Measurements from ENCODE around the gene POU2AF1.

The POU2AF1 gene

DNA sequence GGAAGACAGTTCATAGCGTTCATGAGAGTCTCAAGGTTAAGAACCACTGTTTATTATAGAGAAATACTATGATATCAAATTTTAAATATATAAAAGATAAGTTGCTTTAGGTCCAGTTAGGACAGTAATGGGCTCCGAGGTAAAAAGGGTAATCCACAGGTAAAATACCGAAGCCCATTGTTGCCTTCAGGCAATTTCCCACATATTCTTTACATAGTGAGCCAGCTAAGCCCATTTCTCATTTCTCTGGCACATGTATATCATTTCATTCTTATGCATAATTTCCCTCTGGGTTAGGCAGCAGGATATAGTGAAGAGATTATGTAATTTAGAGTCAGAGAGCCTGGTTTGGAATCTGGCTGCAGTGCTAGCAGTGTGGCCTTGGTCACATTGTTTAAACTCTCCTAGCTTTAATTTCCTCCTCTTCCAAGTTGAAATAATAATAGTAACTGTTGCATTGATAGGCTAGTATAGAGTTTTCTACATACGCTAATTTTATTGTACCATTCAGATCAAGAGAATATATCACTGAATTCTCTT is 7.6 kb upstream of the POU2AF1 start:
- DNase-seq (ENCODE audit: low spot score), result no peak

GRCh38 chr11:111384494-111384893 is 5.4 kb upstream of the POU2AF1 start:
- DNase-seq (ENCODE audit: low spot score), result no peak

GRCh38 chr11:111382451-111382850 is 3.4 kb upstream of the POU2AF1 start:
- no peak for DNase-seq (ENCODE audit: low spot score)

GRCh38 chr11:111379602-111380136 is 594 bp upstream of the POU2AF1 start:
- peak; percentile 85 for DNase-seq (ENCODE audit: low spot score)

GRCh38 chr11:111378185-111378860 is 752 bp downstream of the POU2AF1 start:
- no peak for DNase-seq (ENCODE audit: low spot score)

DNA sequence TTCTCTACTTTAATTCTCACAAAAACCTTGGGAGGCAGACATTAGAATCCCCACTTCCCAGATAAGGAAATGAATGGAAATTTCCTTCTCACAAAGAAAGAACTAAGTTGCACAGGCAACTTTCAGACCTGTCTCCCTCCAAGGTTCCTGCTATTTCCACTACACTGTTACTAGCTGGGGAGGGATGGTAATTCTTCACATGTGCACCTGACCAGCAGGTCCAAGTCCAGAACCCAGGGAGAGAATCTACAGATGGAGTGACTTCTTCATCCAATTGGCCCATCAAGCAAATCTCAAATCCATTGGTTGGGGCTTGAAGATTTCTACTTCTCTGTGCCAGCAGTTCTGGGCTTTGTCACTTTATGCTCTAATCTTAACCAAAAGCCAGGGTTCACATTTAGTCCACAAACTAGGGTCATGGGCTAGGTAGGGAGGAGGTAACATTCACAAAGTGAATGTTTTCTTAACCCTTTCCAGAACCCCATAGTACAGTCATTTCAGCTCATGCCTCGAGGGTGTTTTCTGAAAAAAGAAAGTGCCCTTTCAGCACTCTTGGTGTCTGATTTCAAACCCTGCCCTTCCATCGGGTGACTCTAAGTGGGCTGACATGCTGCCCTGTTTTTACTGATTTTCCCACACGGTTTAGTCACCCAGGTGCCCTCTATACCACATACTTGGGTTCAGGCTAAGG is 2.7 kb downstream of the POU2AF1 start:
- DNase-seq (ENCODE audit: low spot score), result no peak

GRCh38 chr11:111373590-111373989 is 5.5 kb downstream of the POU2AF1 start:
- no peak for DNase-seq (ENCODE audit: low spot score)

DNA sequence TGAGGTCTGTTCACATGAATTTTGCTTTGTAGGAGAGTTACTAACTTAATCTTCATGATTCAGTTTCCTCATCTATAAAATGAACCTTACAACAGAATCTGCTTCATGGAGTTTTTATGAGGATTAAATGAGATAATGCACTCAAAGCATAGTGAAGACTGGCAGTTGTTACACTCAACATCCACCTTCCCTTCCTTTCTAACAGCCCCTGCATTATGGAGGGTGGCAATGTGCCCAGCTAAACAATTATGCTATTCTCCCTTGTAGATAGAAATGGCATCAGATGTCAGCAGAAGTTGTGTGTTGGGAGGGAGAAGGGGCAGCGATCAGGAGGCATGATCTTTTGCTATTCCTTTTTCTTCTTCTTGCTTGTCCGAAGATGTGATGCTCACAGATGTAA is 6.5 kb downstream of the POU2AF1 start:
- no peak for DNase-seq (ENCODE audit: low spot score)

DNA sequence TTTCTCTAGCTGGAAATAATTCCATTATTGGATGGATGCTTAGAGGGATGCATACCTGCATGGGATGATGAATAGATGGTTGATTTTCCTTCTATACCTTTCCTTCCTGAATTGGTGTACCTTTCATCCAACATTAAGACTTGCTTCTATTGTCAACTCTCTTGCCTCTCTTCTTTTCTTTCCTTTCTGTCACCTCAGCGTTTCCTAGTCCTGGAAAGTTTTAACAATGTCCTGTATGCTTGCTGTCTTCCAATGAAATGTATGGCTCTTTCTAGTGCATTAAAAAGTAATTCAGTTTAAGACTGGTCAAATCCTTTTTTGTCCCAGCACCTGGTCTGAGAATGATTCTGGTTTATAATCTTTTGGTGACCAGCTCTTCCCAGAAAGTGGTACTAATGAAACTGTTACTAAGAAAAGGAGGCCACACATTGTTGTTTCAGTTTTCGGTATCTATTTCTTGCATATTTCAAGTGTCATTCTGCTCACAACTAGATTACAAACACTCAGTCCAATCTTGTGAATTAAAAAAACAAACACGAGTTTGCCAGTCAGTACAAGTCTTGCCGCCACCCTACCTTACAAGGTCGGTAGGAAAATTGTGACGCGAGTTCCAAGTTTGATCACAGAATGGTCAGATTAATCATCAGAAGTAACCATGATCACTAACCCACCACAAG is 8.0 kb downstream of the POU2AF1 start:
- DNase-seq (ENCODE audit: low spot score), result no peak

DNA sequence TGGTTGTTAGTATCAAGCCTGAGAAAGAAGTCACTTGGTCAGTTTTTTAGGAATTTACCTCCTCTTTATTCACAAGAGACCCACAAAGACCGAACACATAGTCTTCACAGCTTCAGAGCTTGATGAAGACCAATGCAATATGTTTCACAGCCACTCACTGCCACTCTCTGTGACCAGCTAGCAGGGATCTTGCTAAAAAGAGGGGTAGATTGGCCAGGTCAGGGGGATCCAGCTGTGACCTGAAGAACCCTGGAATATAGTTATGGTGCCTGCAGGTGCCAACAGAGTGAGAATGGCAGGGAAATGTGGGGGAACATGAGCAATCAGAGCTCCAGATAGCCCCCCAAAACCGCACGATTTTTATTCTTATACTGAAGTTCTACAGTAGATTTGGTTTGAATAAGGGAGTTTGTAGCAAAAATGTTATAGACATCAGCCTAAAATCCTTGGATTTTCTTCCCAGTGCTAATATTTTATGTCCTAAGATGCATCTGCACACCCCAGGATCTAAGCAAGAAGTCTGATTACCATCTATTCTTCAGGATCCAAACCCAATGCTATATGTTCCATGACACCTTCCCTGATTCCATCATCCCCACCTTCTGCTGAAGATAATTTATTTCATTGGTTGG is 8.7 kb downstream of the POU2AF1 start:
- no peak for DNase-seq (ENCODE audit: low spot score)

DNA sequence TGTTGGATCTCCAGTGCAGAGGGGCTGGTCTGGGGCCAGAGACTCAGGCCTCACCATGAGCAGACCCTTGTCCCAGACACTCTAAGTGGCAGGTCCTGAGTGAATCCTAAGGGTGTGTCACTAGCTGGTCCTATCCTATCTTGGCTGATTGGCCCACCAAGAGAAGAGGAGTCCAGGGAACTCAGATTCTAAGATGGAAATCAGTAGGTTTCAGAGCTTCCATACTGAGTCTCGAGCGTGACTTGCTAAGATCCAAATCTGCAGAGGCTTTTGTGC is 10.9 kb downstream of the POU2AF1 start:
- no peak for DNase-seq (ENCODE audit: low spot score)

- peak; percentile 46 for DNase-seq (ENCODE audit: low spot score)
Measured at GRCh38 chr11:111367411-111368284, 11.4 kb downstream of the POU2AF1 start.

DNA sequence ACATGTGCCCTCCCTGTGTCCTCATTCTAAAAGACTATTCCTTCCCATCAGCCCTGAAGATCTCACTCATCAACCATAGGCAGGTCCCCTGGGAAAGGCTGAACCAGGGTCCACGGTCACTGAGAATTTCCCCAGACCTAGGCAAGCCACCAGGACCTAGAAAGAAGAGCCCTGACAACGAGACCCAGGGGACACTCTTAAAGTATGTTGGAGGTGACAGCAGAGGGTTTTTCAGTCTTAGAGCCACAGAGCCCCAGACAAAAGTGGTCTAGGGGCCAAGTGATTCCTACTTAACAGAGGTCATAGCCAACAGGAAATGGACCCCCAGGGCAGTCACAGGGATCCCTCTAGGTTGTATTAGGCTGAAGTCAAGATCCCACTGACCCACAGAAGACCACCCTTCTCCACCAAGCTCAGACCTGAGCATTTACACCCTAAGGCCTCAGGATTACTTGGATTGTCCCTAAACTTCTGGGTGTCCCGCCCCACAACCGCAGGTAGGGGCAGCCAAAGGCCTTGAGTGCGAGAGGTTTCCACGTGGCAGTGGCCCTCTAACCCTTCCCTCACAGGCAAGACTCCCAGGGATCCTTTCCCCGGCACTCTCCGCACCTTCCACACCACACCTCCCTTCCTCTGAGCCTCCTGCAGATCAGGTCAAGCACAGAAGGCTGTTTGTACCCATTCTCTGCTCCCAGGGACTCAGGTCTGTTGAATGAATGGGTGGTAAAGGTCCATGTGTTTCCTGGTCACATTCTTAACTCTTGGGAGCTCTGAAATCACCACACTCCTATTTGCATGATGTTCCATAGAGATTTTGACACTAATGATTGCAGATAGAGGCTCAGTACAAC is 12.3 kb downstream of the POU2AF1 start:
- no peak for DNase-seq (ENCODE audit: low spot score)

DNA sequence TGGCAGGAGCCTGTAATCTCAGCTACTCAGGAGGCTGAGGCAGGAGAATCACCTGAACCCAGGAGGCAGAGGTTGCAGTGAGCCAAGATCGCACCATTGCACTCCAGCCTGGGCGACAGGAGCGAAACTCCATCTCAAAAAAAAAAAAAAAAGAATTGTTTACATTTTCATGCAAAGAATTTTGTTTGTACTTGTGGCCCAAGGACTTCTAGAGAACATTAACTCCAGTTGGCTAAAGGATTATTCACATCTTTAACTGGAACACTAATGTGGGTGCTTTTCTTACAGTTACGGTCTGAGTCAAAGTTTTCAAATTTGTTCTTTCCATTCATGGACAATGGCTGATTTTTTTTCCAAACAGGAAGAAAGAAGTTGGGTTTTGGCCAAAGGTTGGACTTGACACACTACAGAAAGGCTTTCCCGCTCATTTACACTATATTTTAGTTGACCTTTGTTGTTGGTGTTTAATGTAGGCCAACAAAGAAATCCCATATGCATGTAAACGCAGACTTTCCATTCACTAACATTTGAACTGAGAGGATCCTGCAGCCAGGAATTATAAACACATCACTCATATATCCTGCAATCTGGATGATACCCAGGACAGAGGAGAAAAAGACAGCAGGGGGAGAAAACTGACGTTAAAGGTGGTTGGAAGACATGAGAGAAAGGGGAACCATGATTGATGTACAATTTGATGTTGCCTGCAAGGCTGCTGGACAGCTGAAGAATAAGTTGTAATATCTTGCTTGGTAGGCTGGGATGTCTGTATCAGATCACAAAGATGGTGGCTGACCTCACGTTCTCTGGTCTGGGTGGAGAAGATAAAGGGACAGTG is 13.1 kb downstream of the POU2AF1 start:
- DNase-seq (ENCODE audit: low spot score), result no peak

DNA sequence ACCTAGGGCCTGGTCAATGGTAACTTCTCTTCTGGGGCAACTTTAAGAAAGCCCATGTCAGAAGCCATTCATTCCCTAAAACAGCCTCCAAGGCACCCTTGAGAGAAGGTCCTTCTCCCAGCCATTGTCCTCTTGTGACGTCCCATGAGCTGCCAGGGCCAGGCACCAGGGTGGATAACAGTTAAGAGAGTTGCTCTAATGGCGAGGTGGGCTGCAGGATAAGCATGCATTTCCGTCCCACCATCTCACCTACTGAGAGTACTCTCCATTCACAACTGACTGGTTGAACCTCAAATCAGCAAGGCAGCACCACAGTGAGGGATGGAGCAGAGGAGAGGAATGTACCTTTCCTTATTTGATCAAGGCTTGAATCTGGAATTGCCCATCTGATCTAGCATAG is 14.6 kb downstream of the POU2AF1 start:
- DNase-seq (ENCODE audit: low spot score), result no peak

- DNase-seq (ENCODE audit: low spot score), result no peak
Measured at GRCh38 chr11:111363985-111364384, 15.1 kb downstream of the POU2AF1 start.

DNA sequence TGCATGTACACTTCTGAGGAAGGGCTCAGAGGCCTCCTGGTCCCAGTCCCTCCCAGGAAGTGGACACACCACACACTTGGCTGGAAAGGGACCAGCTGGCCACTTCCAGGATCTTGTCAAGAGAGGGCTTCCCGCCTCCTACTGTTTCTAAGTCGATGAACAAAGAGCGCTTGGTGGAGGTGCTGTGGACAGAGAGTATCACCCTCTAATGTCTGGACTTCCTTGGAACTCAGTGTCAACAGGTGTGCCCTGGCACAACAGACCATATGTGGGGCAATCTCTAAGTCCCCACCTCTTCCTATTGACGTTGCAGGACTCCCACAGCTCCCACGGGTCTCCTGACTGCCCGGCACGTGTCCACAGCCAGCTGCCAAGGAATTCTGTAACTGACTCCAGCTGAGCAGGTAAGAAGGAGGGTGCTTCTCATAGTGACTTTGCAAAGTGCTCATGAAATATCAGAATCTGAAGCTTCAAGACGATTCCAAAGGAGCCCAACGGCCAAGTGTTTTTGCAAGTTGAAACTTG is 16.1 kb downstream of the POU2AF1 start:
- DNase-seq (ENCODE audit: low spot score), result no peak

DNA sequence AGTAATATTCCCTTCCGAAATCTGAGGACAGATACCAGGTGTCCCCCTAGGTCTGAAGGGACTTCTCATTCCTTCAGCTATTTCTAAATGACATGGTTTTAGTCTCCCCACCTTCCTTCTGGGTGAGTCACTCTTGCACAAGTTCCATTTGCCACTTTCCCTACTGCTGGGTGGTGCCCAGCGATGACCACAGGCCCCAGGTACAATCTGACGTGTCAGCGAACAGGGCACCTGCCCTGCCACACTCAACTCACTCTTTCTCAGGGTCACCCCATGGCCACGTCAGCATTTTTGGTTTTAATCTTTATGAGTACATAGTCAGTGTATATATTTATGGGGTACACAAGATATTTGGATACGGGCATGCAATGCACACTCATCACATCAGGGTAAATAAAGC is 17.2 kb downstream of the POU2AF1 start:
- DNase-seq (ENCODE audit: low spot score), result no peak

- no peak for DNase-seq (ENCODE audit: low spot score)
Measured at GRCh38 chr11:111361052-111361801, 17.8 kb downstream of the POU2AF1 start.

Measured in germinal center (tissue), 1 donor.